ENCODE measurements around the gene DDX41. TPM values are rescaled to one million over a fixed set of nuclear protein-coding genes. Genes with fewer than 3 reads are reported as not detected.

The DDX41 gene
- total RNA-seq, 1 experiment from 2014 or later, result 133 TPM

- H3K27me3 ChIP-seq (ENCODE audit: insufficient read depth, low read length), result no peaks in the 10 kb centered on the region
- no peak overlapping the region for H2AK5ac ChIP-seq (ENCODE audit: insufficient read length, low read length)
- peaks cover 5% of the 10 kb centered on the region; the same call in 1 of the 2 replicates for H3K4me1 ChIP-seq (ENCODE audit: insufficient read depth, low read length)
- no peak overlapping the region for H3K18ac ChIP-seq (ENCODE audit: insufficient read length, low read depth, low read length)
- no peak overlapping the region for H2BK20ac ChIP-seq (ENCODE audit: low read depth, low read length, poor library complexity, severe bottlenecking)
- Mint-ChIP-seq H3K4me3 (no peak overlapping the region), H3K4me1 (peaks cover 33 to 35% of the 10 kb centered on the region in 2 experiments), H3K9me3 (peaks cover 19 to 21% of the 10 kb centered on the region in 2 experiments), H3K27ac (no peak overlapping the region), H3K27me3 (ENCODE audit: low read depth) (peaks cover 12% of the 10 kb centered on the region), H3K36me3 (ENCODE audit: insufficient read depth in 1 of 3, low read depth in 3 of 3) (peaks cover 14 to 23% (median 18%) of the 10 kb centered on the region in 3 experiments)
- no peak overlapping the region for H4K91ac ChIP-seq (ENCODE audit: insufficient read length, low read depth, low read length)
- H3K79me1 ChIP-seq (ENCODE audit: insufficient read depth, low read depth, low read length, poor library complexity, severe bottlenecking), result peaks cover 14% of the 10 kb centered on the region
- H3K9me3 ChIP-seq (ENCODE audit: control insufficient read depth, low read depth, low read length), result no peaks in the 10 kb centered on the region
- no peaks in the 10 kb centered on the region for H4K20me1 ChIP-seq (ENCODE audit: control insufficient read depth, insufficient read depth, insufficient read length)
- H3T11ph ChIP-seq (ENCODE audit: low read length), result no peak overlapping the region
- no peak overlapping the region for H2BK120ac ChIP-seq (ENCODE audit: low read depth, low read length, poor library complexity, severe bottlenecking)
- TF ChIP-seq, protein P1, sequence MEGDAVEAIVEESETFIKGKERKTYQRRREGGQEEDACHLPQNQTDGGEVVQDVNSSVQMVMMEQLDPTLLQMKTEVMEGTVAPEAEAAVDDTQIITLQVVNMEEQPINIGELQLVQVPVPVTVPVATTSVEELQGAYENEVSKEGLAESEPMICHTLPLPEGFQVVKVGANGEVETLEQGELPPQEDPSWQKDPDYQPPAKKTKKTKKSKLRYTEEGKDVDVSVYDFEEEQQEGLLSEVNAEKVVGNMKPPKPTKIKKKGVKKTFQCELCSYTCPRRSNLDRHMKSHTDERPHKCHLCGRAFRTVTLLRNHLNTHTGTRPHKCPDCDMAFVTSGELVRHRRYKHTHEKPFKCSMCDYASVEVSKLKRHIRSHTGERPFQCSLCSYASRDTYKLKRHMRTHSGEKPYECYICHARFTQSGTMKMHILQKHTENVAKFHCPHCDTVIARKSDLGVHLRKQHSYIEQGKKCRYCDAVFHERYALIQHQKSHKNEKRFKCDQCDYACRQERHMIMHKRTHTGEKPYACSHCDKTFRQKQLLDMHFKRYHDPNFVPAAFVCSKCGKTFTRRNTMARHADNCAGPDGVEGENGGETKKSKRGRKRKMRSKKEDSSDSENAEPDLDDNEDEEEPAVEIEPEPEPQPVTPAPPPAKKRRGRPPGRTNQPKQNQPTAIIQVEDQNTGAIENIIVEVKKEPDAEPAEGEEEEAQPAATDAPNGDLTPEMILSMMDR (conservative IDR thresholded peaks at IDR 0.05), result no peak
- no peak overlapping the region for H3K56ac ChIP-seq (ENCODE audit: insufficient read length, low read depth, low read length)
- H3K4ac ChIP-seq (ENCODE audit: low read depth, low read length), result no peak overlapping the region
- H3K27ac ChIP-seq (ENCODE audit: insufficient read length, low read depth, low read length), result no peak overlapping the region
- no peak overlapping the region for H4K5ac ChIP-seq (ENCODE audit: insufficient read length, low read depth, low read length)
- H4K8ac ChIP-seq (replicated peaks; ENCODE audit: insufficient read length, low read depth, low read length), result no peak overlapping the region
- no peak overlapping the region for H3K14ac ChIP-seq (ENCODE audit: insufficient read depth, low read length)
- H3K23me2 ChIP-seq (ENCODE audit: insufficient read length, low read depth, low read length, poor library complexity, severe bottlenecking), result peaks cover 15% of the 10 kb centered on the region
- H3K23ac ChIP-seq (ENCODE audit: insufficient read length, low read depth, low read length), result no peak overlapping the region
- no CpG with 5 or more reads among the region's 4 CpGs for WGBS (ENCODE audit: extremely low coverage, insufficient read length, low lambda C conversion rate)
- no peak overlapping the region for H2BK15ac ChIP-seq (ENCODE audit: low read depth, low read length)
- no peak for DNase-seq
- no peak overlapping the region for H3K4me2 ChIP-seq (ENCODE audit: insufficient read depth, insufficient read length, low read length)
- no peak overlapping the region for H2BK5ac ChIP-seq (ENCODE audit: insufficient read length, low read length)
- peaks cover 9% of the 10 kb centered on the region; the same call in 1 of the 2 replicates for H3K79me2 ChIP-seq (ENCODE audit: insufficient read depth, low read length)
- no peak overlapping the region for H2BK12ac ChIP-seq (ENCODE audit: insufficient read length, low read depth, low read length)
- H2AFZ ChIP-seq (ENCODE audit: low read length), result no peak overlapping the region
- no peak overlapping the region for H3K9ac ChIP-seq (ENCODE audit: extremely low read depth, insufficient read length, low read length)
Measured at GRCh38 chr5:177557041-177557647, 40.4 kb upstream of the DDX41 start.

All from H9 (cell line).